ENCODE data around the gene HLA-DQB2. TPM values are rescaled to one million over a fixed set of nuclear protein-coding genes. Genes with fewer than 3 reads are reported as not detected.
"Not testable (repeated sequence)": the region's sequence is repeated elsewhere in the genome, so short reads cannot be mapped to it uniquely, and the experiment has no call there.

Gene HLA-DQB2
- not detected for total RNA-seq
- 0.46 TPM for polyA plus RNA-seq (2013, experiment 1 of 2)
- not detected for polyA plus RNA-seq (2013, experiment 2 of 2)
- long read RNA-seq, experiment 1, result 0 reads
- long read RNA-seq, experiment 2, result 0 reads
- long read RNA-seq, experiment 3, result 0 reads
- long read RNA-seq, experiment 4, result 0 reads

GRCh38 chr6:32763421-32763820 is at the start of gene HLA-DQB2:
TSS of gene HLA-DQB2 (minus strand) at chr6:32763532. CDS start at chr6:32763470, 62 bp downstream.
- Histone ChIP-seq H3K36me3 (ENCODE audit: control insufficient read depth, insufficient read depth, low read length) (no peaks in the 10 kb centered on the region), H3K27ac (ENCODE audit: low read depth, low read length) (no peak within 1 kb of the TSS), H3K27me3 (ENCODE audit: control insufficient read depth, insufficient read depth, low read length, poor library complexity, severe bottlenecking) (no peaks in the 10 kb centered on the region), H3K9me3 (ENCODE audit: control insufficient read depth, low read length) (no peaks in the 10 kb centered on the region), H3K4me1 (ENCODE audit: control insufficient read depth, insufficient read depth, low read length) (no peaks in the 10 kb centered on the region), H3K4me3 (ENCODE audit: low read length) (no peak within 1 kb of the TSS), H3K9ac (ENCODE audit: extremely low read depth, low read length, poor library complexity, severe bottlenecking) (no peak within 1 kb of the TSS)
- Mint-ChIP-seq H3K36me3 (ENCODE audit: low read depth) (no peaks in the 10 kb centered on the region), H3K9me3 (no peaks in the 10 kb centered on the region), H3K4me3 (no peak within 1 kb of the TSS), H3K4me1 (no peaks in the 10 kb centered on the region), H3K27ac (no peak within 1 kb of the TSS), H3K27me3 (ENCODE audit: insufficient read depth) (peaks cover 12% of the 10 kb centered on the region)
- TF ChIP-seq CTCF (conservative IDR thresholded peaks at IDR 0.05), result no peak
- WGBS, 2 experiments (ENCODE audit: insufficient coverage in 1 of 2, insufficient read length in 1 of 2), result 72% methylated on average over 3 to 4 of the region's 4 CpGs
- no peak for DNase-seq

GRCh38 chr6:32809171-32809570 is 45.8 kb upstream of the HLA-DQB2 start:
- no peaks in the 10 kb centered on the region for H3K36me3 ChIP-seq (ENCODE audit: control insufficient read depth, insufficient read depth, low read length)
- Mint-ChIP-seq H3K4me1 (no peaks in the 10 kb centered on the region), H3K36me3 (ENCODE audit: low read depth) (no peaks in the 10 kb centered on the region), H3K4me3 (no peak overlapping the region), H3K27me3 (ENCODE audit: insufficient read depth) (peaks cover 33% of the 10 kb centered on the region), H3K9me3 (no peaks in the 10 kb centered on the region), H3K27ac (no peak overlapping the region)
- no peaks in the 10 kb centered on the region for H3K9me3 ChIP-seq (ENCODE audit: control insufficient read depth, low read length)
- no peak overlapping the region for H3K9ac ChIP-seq (ENCODE audit: extremely low read depth, low read length, poor library complexity, severe bottlenecking)
- 100% methylated on average over 1 of the region's 1 CpG; no CpG with 5 or more reads in 1 of the 2 experiments for WGBS, 2 experiments (ENCODE audit: insufficient coverage in 1 of 2, insufficient read length in 1 of 2)
- DNase-seq, result no peak
- peaks cover 23% of the 10 kb centered on the region for H3K27me3 ChIP-seq (ENCODE audit: control insufficient read depth, insufficient read depth, low read length, poor library complexity, severe bottlenecking)
- H3K4me3 ChIP-seq (ENCODE audit: low read length), result no peak overlapping the region
- no peak overlapping the region for H3K27ac ChIP-seq (ENCODE audit: low read depth, low read length)
- no peaks in the 10 kb centered on the region for H3K4me1 ChIP-seq (ENCODE audit: control insufficient read depth, insufficient read depth, low read length)
- no peak for TF ChIP-seq CTCF (conservative IDR thresholded peaks at IDR 0.05)

DNA sequence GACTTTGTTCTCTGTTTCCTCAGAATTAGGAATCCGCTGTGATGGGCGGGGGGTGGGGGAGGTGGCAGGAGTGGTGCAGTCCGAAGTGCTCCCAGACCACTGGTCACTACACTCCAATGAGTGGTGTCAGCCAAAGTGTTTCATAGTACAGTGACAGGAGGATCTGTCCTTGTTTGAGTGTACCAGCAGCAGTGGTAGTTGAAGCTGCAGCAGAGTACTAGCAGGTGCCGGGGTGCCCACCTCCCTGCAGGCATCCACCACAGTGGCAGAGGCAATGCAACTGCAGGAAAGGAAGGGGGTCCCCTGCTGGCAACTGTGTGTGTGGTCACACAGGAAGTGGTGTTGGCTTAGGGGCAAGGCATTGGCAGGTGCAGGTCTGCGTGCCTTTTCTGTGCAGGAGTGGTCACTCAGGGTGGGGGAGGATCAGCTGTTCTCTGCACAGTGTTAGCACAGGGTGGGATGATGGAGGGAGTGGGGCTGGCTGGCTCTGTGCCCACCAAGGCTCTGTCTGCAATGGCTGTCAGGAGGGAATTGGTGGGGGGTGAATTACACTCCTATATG is 43.8 kb upstream of the HLA-DQB2 start:
- Histone ChIP-seq H3K27me3 (ENCODE audit: control insufficient read depth, insufficient read depth, low read length, poor library complexity, severe bottlenecking) (peaks cover 25% of the 10 kb centered on the region), H3K4me1 (ENCODE audit: control insufficient read depth, insufficient read depth, low read length) (no peaks in the 10 kb centered on the region), H3K4me3 (ENCODE audit: low read length) (no peak overlapping the region), H3K27ac (ENCODE audit: low read depth, low read length) (no peak overlapping the region), H3K9me3 (ENCODE audit: control insufficient read depth, low read length) (no peaks in the 10 kb centered on the region), H3K36me3 (ENCODE audit: control insufficient read depth, insufficient read depth, low read length) (no peaks in the 10 kb centered on the region), H3K9ac (ENCODE audit: extremely low read depth, low read length, poor library complexity, severe bottlenecking) (no peak overlapping the region)
- WGBS, 2 experiments (ENCODE audit: insufficient coverage in 1 of 2, insufficient read length in 1 of 2), result 75 to 94% methylated on average over 3 to 5 of the region's 5 CpGs
- no peak for DNase-seq
- Mint-ChIP-seq H3K36me3 (ENCODE audit: low read depth) (no peaks in the 10 kb centered on the region), H3K4me1 (no peaks in the 10 kb centered on the region), H3K9me3 (no peaks in the 10 kb centered on the region), H3K27me3 (ENCODE audit: insufficient read depth) (peaks cover 39% of the 10 kb centered on the region), H3K27ac (no peak overlapping the region), H3K4me3 (no peak overlapping the region)
- peak; percentile 53 for TF ChIP-seq CTCF (conservative IDR thresholded peaks at IDR 0.05)

- H3K27ac ChIP-seq (ENCODE audit: low read depth, low read length); H3K27ac Mint-ChIP-seq; H3K9me3 Mint-ChIP-seq; H3K4me3 Mint-ChIP-seq; H3K4me1 Mint-ChIP-seq; DNase-seq; H3K4me1 ChIP-seq (ENCODE audit: control insufficient read depth, insufficient read depth, low read length); H3K9me3 ChIP-seq (ENCODE audit: control insufficient read depth, low read length); H3K9ac ChIP-seq (ENCODE audit: extremely low read depth, low read length, poor library complexity, severe bottlenecking); H3K36me3 ChIP-seq (ENCODE audit: control insufficient read depth, insufficient read depth, low read length); H3K36me3 Mint-ChIP-seq (ENCODE audit: low read depth); H3K4me3 ChIP-seq (ENCODE audit: low read length): not testable (repeated sequence)
- H3K27me3 ChIP-seq (ENCODE audit: control insufficient read depth, insufficient read depth, low read length, poor library complexity, severe bottlenecking), result peaks cover 29% of the 10 kb centered on the region
- H3K27me3 Mint-ChIP-seq (ENCODE audit: insufficient read depth), result peaks cover 49% of the 10 kb centered on the region
These were observed 42.1 kb upstream of the HLA-DQB2 start for GRCh38 chr6:32805404-32805803.

All from endodermal cell (in vitro differentiated cells).